ENCODE data around the gene PHB1.

Gene PHB1

DNA sequence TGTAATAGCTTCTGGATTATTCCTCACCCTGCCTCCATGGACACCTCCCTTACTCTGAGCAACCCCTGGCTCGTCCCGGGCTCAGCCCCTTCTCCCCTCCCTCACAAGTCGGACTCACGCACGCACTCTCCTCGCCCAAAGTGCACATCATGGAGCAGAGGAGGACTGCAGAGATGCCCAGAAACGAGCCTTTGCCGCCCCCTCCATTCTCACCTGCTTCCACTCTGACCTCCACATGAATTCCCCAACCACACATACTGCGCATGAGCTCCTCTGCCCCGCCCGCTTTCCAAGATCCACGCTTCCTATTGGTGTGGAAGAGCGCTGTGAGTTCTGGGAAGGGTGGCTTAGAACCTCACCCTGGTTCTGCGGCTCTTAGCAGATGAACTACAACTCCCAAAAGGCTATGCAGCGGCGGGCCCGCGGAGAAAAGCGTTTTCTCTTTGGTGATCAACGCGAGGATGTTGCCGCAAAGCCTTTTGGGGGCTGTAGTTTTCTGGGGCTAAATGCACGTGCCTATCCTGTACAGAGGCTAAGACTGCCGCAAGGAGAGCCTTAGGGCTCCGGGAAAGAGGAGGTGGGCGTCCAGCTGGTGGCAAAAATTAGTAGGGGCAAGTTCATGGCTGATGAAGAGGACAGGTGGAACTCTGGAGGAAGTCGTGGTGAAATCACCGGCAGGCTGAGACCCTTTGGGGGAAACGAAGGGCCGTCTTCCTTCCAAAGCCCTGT lies at the start of gene PHB1:
Gene PHB1, minus strand, starts transcription at position 261 of the 729 bp plus-strand sequence. CDS start 1,618 bp downstream, outside the sequence.
- peak; percentile 83 for FAIRE-seq

DNA sequence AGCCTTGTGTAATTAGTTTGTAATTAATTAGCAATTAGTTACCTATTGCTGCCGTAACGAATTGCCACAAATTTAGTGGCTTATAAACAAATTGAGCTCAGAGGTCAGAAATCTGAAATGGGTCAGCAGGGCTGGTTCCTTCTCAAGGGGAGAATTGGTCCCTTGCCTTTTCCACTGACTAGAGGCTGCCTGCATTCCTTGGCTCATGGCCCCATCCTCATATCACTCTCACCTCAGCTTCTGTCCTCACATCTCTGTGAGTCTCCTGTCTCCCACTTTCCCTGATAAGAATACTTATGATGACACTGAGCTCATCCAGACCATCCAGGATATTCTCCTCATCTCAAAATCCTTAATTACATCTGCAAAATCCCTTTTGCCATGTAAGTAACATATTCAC lies 49.4 kb upstream of the PHB1 start:
- no peak for FAIRE-seq

DNA sequence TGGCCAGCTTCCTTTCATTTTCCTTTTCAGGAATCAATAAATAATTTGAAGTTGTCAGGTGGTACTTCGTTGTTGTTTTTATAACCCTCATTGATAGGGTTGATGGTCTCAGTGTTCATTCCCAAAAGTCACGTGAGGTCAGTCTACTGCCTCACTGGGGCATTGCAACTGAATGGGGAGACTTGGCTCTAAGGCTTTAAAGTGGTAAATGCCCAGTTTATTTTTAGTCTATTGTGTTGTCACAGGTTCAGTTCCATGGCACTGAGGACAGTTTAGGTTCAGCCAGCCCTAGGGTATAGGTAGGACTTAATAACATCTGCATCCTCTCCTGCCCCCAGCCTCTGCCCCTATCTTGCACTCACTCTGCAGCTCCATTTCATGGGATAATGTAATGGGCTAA lies 46.9 kb upstream of the PHB1 start:
- FAIRE-seq, result no peak

DNA sequence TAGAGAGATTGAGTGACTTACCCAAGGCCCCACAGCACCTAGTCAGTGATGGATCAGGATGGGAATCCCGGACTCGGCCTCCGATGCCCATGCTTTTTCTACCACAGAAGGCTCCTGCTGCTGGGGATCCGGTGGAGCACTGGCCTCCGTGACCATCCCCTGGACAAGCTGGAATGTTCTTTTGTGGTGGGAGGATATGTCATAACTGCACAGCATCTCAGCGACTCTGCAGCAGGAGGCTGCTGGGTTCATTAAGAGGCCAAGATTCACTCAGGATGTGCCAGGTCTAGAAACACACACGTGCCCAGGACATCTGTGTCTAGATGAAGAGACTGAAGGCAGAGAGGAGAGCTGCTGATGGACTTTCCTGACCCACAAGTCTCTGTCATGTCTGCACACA lies 45.7 kb upstream of the PHB1 start:
- no peak for FAIRE-seq

DNA sequence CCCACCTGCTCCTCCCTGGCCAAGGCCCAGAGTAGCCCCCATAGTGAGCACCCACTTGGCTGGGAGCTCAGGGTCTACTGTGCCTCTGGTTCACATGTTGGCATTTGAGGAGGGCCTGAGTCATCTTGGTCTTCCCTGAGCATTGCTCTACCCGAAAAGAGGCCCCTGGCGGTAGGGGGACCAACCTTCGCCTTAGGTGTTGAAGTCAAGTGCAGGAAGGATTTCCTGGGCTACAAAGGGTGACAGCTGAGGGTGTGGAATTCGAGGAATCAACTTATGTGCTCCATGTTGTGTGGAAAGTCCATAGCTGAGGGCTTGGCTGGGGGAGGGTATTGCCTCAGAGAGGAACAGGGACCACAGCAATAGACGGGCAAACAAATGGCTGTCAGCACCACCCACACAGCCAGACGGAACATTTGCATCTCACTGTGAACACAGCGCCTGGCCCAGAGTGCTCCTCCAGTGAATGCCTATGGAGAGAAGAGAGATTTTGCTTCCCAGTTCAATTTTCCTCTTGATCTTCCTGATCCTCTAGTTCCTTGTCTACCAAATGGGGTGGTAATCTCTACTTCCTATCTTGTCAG lies 44.8 kb upstream of the PHB1 start:
- no peak for FAIRE-seq

DNA sequence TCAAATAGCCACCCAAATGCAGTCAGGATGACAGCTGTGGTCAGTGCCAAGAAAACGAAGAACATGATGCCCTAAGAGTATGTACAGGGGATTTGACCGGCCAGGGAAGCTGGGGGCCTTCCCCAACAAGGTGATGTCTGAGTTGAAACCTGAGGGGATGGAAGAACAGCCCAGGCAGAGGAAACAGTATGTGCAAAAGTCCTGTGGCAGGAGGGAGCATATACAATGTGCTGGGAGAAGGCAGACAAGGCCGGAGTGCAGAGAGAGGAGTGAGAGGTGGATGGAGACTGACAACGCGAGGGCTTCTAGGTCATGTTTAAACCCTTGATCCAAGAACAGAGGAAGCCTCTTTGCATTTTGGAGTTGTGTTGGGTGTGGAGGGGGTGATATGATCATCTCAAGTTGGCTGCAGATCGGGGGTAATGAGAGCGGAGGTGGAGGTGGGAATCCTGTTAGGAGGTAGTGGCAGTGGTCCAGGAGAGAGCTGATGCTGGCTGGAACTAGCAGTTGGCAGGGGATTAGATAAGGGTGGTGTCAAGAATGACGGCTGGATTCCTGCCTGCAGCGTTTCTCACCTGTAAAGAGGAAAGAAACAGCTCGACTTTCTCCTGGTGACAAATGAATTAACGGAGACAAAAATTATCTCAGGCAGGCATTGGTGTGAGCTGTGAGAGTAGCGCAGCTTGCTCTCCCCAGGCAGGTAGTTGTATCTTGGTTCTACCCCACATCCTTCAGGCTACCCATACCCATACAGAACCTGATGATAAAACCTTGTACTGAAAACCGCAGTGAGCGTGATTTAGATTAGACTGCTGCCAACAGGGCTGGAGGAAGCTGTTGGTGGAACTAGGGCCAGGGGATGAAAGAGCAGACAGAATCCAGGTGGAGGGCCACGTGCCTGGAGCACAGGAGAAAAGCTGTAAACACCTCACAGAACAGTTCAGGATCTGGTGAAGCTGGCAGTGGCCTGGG lies 43.2 kb upstream of the PHB1 start:
- no peak for FAIRE-seq

DNA sequence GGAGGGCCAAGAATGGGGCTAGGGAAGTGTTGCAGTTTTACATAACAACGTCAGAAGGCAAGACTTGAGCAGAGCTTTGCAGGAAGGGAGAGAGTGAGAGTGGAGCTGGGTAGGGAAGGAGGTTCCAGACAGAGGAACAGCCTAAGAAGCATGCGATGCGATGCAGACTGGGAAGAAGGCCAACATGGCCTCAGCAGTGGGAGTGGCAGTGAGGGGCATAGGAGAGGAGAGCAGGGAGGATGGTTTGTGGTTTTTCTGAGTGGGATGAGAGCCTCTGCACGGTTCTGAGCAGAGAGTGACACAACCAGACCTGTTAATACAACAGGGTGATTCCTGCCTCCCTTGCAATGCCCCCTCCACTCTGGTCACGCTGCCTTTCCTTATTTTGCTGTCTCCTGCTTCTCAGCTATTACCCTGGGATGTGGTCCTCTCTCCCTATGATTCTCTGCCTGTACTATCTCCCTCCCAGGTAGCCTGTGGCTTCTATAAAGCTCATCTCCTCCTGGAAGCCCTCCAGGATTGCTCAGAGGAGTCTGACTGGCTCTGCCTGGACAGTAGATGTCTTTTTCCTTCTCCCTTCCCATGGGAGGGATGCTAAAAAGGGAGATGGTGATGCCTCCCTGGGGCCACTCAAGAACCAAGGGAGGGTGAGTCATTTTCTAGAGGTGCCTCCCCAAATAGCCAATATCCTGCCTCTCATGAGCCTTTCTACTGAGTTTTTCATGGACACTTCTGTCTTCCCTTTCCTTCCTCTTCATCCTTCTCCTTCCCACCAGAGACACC lies 41.7 kb upstream of the PHB1 start:
- FAIRE-seq, result no peak

DNA sequence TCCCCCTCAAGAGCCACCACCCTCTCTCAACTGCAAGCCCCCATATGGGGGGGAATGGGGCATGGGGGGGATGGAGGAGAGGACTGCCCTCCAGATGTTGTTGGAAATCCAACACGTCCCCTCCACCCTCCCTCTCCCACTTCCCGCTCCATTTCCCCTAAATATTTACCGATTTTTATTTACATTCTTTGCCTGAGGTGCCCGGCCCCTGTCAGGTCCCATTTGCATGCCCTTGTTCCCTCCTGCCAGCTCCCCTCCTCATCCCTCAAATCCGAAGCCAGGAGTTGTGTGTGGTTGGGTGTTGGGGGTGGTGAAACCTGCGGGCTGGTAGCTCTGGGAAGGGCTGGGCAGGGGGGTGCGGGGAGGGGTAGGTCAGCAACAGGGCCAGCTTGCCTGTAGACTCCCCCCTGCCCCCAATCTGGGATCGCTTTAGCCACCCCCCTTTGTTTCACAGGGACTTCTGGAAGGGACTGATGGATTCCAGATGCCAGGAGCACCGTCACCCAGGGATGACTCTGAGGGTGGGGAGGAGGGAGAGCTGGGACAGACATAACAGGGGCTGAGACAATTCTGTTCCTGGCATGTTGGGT lies 40.7 kb upstream of the PHB1 start:
- no peak for FAIRE-seq

DNA sequence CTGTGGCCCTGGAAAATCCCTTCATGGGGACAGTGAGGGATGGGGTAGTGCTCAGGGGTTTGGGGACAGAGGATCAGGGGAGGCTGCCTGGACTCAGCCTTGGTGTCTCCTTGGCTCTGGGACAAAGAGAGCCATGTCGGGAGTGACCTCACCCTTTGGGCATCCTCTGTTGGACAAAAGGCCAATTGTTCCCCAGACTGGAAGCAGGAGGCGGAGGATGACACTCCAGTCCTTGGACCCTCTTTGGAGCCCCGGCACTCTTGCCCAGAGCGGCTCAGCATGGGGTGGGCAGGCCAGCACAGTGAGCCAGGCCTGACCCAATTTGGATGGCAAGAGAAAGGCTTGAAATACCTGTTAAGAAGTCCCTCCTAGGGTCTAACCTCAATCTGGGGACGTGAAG lies 39.4 kb upstream of the PHB1 start:
- no peak for FAIRE-seq

DNA sequence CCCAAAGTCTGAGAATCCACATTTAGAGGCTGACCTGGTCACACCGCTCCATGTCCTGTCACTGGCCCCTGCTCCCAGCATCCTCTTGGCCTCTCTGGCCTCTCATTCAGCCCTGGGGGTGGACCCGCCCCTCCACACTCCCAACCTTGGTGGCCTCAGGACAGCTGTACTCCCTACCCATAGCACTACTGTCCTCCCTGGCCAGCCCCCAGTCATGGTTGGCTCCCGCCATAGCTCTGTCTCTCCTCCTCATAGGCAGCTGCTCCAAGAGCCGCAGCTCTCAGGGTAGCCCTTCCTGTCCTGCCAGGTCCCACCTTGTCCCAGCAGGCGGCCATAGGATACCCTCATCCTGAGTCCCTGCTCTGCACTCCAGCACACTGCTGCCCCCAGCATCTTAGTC lies 38.0 kb upstream of the PHB1 start:
- FAIRE-seq, result no peak

DNA sequence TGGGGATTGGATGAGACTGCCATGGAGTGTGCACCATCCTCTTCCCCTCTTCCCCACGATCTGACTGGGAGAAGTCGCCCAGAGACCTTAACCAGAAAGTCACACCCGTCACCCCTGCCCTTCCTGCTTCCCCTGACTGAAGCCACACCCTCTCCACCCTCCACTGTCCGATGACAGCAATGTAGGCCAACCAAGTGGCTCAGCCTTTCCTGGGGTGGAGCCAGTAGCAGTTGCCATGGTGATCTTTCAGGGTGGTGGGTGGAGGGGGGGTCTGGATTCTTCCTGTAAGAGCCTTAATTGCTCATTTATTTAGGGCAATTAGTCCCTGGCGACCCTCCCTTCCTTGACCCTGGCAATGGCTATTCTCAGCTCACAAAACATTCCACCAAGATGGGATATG lies 37.5 kb upstream of the PHB1 start:
- FAIRE-seq, result no peak

DNA sequence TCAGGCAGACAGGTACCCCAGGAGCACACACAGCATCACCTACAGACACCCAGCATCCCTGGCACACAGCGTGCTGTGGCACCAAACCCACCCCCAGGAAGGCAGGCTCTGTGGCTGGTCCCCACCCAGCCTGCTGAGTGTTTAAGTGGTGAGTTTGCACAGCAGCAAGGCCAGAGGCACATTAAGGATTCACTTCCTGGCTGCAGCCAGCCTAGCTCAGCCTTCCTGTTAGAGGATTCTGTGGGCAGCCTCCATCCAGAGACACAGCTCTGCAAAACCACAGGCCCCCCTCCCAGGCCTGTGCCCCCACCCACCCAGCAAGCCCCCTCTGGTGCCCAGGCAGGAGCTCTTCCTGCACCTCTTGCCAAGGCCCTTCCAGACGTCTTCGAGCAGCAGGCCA lies 36.1 kb upstream of the PHB1 start:
- no peak for FAIRE-seq

DNA sequence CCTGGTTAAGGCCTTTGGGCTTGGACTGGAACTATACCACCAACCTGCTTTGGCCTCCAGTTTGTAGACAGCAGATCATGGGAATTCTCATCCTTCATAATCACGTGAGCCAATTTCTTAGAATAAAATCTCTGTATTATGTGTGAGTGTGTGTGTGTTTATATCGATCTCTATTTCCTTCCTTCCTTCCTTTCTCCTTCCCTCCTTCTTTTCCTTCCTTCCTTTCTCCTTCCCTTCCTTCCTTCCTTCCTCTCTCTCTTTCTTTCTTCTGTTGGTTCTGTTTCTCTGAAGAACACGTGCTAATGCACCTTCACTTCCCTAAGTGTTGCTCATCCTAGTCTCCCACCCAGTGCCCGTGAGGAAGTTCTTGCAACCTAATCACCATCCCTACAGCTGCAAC lies 35.5 kb upstream of the PHB1 start:
- FAIRE-seq, result no peak

DNA sequence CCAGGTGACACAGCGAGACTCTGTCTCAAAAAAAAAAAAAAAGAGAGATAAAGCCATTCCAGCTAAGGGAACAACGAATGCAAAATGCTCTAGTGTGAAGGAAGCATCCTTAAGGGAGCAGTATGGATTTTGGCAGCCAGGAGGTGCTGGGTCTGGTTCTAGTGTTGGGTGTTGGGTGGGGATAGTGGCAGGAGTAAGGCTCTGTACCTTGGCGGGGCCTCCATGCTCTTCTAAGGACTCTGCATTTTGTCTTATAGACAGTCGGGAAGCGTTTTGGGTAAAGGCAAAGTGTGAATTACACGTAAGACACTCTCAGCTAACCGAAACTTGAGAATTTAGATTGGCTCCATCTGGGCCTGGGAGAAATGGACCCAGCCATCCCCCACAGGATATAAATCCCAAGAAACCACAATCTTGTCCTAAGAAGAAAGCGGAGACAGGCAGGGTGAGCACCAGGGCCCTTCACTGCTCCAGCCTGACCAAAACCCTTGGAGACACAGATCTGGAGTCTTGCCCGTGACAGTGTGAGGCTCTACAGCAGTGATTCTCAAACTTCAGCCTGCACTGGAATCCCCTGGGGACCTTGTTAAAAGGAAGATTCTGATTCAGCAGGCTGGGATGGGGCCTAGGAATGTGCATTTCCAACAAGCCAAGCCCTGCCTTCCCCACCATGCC lies 33.1 kb upstream of the PHB1 start:
- no peak for FAIRE-seq

DNA sequence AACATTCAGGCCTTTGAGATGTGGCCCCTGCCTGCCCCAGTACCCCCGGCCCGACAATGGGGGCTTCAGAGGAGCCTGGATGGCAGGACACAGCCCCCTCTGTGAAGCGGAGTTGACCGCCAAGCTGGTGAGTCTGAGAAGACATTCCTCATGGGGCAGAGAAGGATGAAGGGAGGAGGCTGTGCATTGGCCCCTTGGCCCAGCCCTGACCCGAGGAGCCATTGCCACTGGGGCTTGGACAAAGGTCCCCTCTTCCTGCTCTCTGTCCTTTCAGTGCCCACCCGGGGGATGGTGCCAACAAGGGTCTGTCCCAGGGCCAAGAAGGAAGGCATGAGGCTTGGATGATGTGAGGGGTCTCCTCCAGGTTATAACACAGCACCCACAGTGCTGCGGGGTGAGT lies 30.9 kb upstream of the PHB1 start:
- FAIRE-seq, result no peak

DNA sequence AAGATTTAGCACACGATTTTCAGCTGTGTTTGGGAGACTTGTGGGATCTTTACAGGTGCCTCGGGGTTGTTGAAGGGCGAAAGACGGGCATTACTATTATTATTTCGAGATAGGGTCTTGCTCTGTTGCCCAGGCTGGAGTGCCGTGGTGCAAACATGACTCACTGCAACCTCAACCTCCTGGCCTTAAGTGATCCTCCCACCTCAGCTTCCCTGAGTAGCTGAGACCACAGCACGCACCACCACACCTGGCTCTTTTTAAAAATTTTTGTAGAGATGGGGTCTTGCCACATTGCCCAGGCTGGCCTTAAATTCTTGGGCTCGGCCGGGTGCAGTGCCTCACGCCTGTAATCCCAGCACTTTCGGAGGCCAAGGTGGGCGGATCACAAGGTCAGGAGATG lies 29.7 kb upstream of the PHB1 start:
- FAIRE-seq, result no peak

DNA sequence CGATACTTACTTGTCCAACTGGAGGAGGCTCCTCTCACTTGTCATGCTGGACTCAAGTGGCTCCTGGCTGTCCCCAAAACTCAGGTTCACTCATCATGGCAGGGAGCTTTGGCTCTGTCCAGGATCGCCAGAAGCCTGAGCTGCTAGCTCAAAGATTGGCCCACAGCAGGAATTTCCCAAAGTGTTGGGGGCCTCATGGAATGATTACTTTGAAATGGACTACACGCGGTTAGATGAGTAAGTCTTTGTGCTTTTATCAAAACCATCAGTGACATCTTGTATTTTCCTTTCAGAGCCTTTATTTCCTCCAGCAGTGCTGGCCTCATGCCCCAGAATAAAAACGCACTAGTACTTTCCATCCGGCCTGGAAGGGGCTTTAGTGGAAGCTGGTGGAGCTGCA lies 29.2 kb upstream of the PHB1 start:
- no peak for FAIRE-seq

DNA sequence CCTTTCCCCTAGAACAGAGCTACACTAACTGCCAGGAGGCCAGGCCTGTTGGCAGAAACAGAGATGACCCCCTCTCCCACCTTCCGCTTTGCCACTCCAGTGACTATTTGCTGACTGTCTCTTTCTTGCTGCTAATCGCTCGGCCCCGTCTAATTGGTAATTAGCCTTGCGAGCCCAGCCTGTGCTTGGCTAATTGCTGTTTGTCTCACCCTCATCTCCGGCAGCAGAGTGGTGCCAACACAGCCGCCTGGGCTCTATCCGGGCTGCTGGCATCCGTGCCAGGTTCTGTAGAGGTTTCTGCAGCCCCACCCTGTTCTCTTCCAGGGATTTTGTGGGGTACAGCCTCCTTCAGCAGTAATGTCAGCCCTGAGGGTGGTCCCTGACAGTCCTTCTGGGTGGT lies 27.4 kb upstream of the PHB1 start:
- no peak for FAIRE-seq

DNA sequence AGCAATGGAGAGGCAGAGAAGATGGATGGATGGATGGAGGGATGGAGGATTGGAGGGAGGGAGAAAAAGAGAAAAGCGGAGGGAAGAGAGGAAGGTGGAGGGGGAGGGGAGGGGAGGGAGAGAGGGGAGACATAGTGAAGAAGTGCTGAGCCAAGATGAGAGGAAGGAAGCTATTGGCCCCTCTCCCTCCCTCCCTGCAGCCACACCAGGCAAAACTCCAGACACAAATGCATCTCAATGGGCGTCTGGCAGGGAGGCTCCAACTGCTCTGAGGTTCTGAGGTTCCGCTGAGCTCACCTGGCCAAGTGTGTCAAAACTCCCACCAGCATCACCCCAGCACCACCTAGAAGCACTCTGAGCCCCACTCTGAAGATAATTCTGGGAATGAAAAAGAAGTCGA lies 26.9 kb upstream of the PHB1 start:
- no peak for FAIRE-seq

DNA sequence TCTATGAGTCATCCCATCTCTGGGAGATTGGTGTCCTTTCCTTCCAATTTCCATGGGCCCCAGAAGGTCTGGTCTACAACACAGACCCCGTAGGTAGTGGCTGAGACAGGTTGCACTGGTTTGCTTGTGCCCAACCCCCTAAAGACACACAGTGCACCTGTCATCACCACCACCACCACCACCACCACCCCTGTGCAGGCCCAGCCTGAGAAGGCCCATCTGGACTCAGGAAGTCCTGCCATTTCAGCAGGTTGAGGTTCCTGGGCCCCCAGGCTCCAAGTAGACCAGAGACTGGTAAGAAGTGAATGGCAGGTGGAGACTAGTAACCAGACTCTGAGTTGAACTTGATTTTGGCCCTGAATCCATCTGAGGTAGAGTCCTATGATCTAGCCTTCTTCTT lies 25.9 kb upstream of the PHB1 start:
- FAIRE-seq, result no peak

DNA sequence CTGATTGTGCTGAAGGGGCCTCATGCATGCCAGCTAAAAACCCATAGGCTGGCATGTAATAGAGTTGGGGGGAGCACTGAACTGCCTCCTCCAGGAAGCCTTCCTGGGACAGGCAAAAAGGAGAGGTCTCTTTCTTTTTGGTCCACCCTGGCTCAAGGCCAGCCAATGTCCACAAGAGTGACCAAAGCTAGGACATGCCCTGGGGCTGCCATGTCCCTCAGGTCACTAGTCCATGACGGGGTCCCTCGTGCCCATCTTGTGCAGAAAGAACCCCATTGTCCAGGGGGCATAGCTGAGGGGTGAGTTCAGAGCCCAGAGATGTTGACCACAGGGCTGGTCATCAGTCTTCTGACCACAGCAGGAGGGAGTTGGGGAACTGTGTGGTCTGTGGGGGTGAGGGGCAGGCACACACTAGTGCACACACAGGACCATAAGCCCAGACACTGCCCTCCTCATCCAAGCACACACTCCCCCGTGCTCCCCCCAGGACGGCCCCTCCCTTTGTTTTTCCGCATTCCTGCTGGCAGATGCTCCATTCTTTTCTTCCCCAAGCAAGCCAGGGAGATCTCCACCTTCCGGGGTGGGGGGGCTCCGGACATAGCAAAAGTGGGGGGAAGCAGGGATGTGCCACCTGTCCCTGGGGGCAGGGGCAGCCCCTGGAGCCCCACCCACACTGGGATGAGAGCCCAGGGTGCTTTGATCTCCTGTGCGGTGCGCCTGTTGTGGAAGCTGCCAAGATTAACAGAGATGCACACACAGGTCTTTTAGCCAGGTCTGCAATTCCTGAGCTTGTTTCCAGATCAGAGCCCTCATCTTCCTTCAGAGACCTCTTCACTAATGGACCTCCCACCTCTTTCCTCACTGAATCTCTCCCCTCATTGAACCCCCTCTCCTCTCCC lies 25.2 kb upstream of the PHB1 start:
- FAIRE-seq, result no peak

Measured in colon (tissue), 2 donors.